SK-N-SH treated with all-trans-retinoic acid at 6 μM for 48 hours (cell line): ENCODE data around the gene RBPJ.

Experiments
- ATAC-seq: fragments of 200-7000 bp; cut with Tn5 transposase; 3 replicates; pipeline ENCODE4 v1.9.1; 2020; ENCODE audit warnings: mild to moderate bottlenecking, moderate library complexity
- ARNTL ChIP-seq: fragments of 450-650 bp; formaldehyde crosslinking; IDR thresholded peaks from 2 replicates; pipeline ENCODE4 v1.5.0; 2020; ENCODE audit warnings: low read depth, mild to moderate bottlenecking, moderate library complexity, borderline replicate concordance
- BACH2 ChIP-seq: fragments of 250-450 bp; sonication (Bioruptor Pico); IDR thresholded peaks from 2 replicates; pipeline ENCODE4 v1.9.0; 2021; ENCODE audit warnings: mild to moderate bottlenecking, borderline replicate concordance
- CREB5 ChIP-seq: fragments of 250-450 bp; sonication (Bioruptor Pico); IDR thresholded peaks from 2 replicates; pipeline ENCODE4 v1.5.1; 2020; ENCODE audit warnings: low read depth, mild to moderate bottlenecking, moderate library complexity
- ESRRG ChIP-seq: fragments of 250-450 bp; sonication (Bioruptor Pico); IDR thresholded peaks from 2 replicates; pipeline ENCODE4 v1.6.1; 2021; ENCODE audit warnings: mild to moderate bottlenecking
- GLIS3 ChIP-seq: fragments of 250-450 bp; sonication (Bioruptor Pico); IDR thresholded peaks from 2 replicates; pipeline ENCODE4 v1.5.0; 2020; ENCODE audit warnings: mild to moderate bottlenecking, moderate library complexity
- ISL1 ChIP-seq: fragments of 250-450 bp; sonication (Bioruptor Pico); IDR thresholded peaks from 2 replicates; pipeline ENCODE4 v2.1.2; 2022; ENCODE audit warnings: mild to moderate bottlenecking, moderate library complexity
- OSR1 ChIP-seq: fragments of 250-450 bp; sonication (Bioruptor Pico); IDR thresholded peaks from 2 replicates; pipeline ENCODE4 v1.8.0; 2022; ENCODE audit warnings: moderate library complexity, mild to moderate bottlenecking, inconsistent platforms
- PATZ1 ChIP-seq: fragments of 250-450 bp; sonication (Bioruptor Pico); IDR thresholded peaks from 2 replicates; pipeline ENCODE4 v1.8.0; 2020; ENCODE audit warnings: mild to moderate bottlenecking, moderate library complexity, borderline replicate concordance
- POU6F1 ChIP-seq: fragments of 250-450 bp; sonication (Bioruptor Pico); IDR thresholded peaks from 2 replicates; pipeline ENCODE4 v1.8.0; 2021; ENCODE audit warnings: low read depth, mild to moderate bottlenecking, moderate library complexity, borderline replicate concordance
- PPARA ChIP-seq: fragments of 250-450 bp; sonication (Bioruptor Pico); IDR thresholded peaks from 2 replicates; pipeline ENCODE4 v1.5.0; 2020; ENCODE audit warnings: mild to moderate bottlenecking, borderline replicate concordance
- RARB ChIP-seq: fragments of 250-450 bp; sonication (Bioruptor Pico); IDR thresholded peaks from 2 replicates; pipeline ENCODE4 v1.8.0; 2021; ENCODE audit warnings: mild to moderate bottlenecking, moderate library complexity
- SNAI2 ChIP-seq: fragments of 250-450 bp; sonication (Bioruptor Pico); IDR thresholded peaks from 2 replicates; pipeline ENCODE4 v1.5.0; 2020; ENCODE audit warnings: mild to moderate bottlenecking, moderate library complexity
- TCF4 ChIP-seq: fragments of 250-450 bp; sonication (Bioruptor Pico); IDR thresholded peaks from 2 replicates; pipeline ENCODE4 v1.8.0; 2021; ENCODE audit warnings: mild to moderate bottlenecking, moderate library complexity, borderline replicate concordance
- TOX ChIP-seq: fragments of 250-450 bp; sonication (Bioruptor Pico); IDR thresholded peaks from 2 replicates; pipeline ENCODE4 v1.8.0; 2021; ENCODE audit warnings: mild to moderate bottlenecking, moderate library complexity, borderline replicate concordance
- TSHZ2 ChIP-seq: fragments of 250-450 bp; sonication (Bioruptor Pico); IDR thresholded peaks from 2 replicates; pipeline ENCODE4 v1.5.0; 2020; ENCODE audit warnings: mild to moderate bottlenecking, moderate library complexity
- ZC3H10 ChIP-seq: fragments of 250-450 bp; sonication (Bioruptor Pico); IDR thresholded peaks from 2 replicates; pipeline ENCODE4 v1.5.1; 2021; ENCODE audit warnings: mild to moderate bottlenecking, moderate library complexity
- ZFP3 ChIP-seq: fragments of 250-450 bp; sonication (Bioruptor Pico); IDR thresholded peaks from 2 replicates; pipeline ENCODE4 v1.5.0; 2020; ENCODE audit warnings: mild to moderate bottlenecking, moderate library complexity
- ZFP30 ChIP-seq: fragments of 450-650 bp; formaldehyde crosslinking; IDR thresholded peaks from 2 replicates; pipeline ENCODE4 v1.5.0; 2022; ENCODE audit warnings: mild to moderate bottlenecking, moderate library complexity
- ZNF565 ChIP-seq: fragments of 450-650 bp; formaldehyde crosslinking; conservative IDR thresholded peaks from 2 replicates; pipeline ENCODE4 v1.5.0; 2020; ENCODE audit warnings: low read depth, mild to moderate bottlenecking, moderate library complexity
- ZNF8 ChIP-seq: fragments of 450-650 bp; formaldehyde crosslinking; IDR thresholded peaks from 2 replicates; pipeline ENCODE4 v1.5.0; 2020; ENCODE audit warnings: mild to moderate bottlenecking, moderate library complexity

Gene RBPJ

GRCh38 chr4:26475716-26476115, 154.9 kb downstream of the RBPJ start:
- no peak for TF ChIP-seq SNAI2 (CRISPR knock-in tag)
- no peak for TF ChIP-seq BACH2 (CRISPR knock-in tag)
- TF ChIP-seq TSHZ2 (CRISPR knock-in tag) = no peak
- no peak for TF ChIP-seq ISL1 (CRISPR knock-in tag)
- TF ChIP-seq CREB5 (CRISPR knock-in tag) = no peak
- no peak for TF ChIP-seq PPARA (CRISPR knock-in tag)
- TF ChIP-seq ARNTL (CRISPR knock-in tag) = no peak
- TF ChIP-seq ZC3H10 = no peak
- no peak for TF ChIP-seq ZNF8 (CRISPR knock-in tag)
- TF ChIP-seq OSR1 (CRISPR knock-in tag) = no peak
- no peak for TF ChIP-seq TOX (CRISPR knock-in tag)
- no peak for TF ChIP-seq ESRRG
- TF ChIP-seq ZNF565 (CRISPR knock-in tag) = no peak
- no peak for TF ChIP-seq ZFP30 (CRISPR knock-in tag)
- no peak for TF ChIP-seq TCF4 (CRISPR knock-in tag)
- no peak for TF ChIP-seq PATZ1 (CRISPR knock-in tag)
- no peak for TF ChIP-seq GLIS3 (CRISPR knock-in tag)
- TF ChIP-seq RARB = no peak
- ATAC-seq = no peak

- TF ChIP-seq POU6F1 (CRISPR knock-in tag) = no peak
- TF ChIP-seq TSHZ2 (CRISPR knock-in tag) = no peak
- TF ChIP-seq PPARA (CRISPR knock-in tag) = no peak
- TF ChIP-seq SNAI2 (CRISPR knock-in tag) = no peak
- no peak for TF ChIP-seq ZC3H10
- no peak for TF ChIP-seq CREB5 (CRISPR knock-in tag)
- TF ChIP-seq ZFP3 = no peak
- no peak for ATAC-seq
Observed at GRCh38 chr4:26476545-26476944, 155.7 kb downstream of the RBPJ start.
